Measurements from ENCODE around the gene OGFOD1.

- TF ChIP-seq SOX6 (IDR thresholded peaks at IDR 0.05), result no peak
- no peak for TF ChIP-seq NFATC3 (IDR thresholded peaks at IDR 0.05)
- no peak for TF ChIP-seq IRF9 (tag; IDR thresholded peaks at IDR 0.05)
- no peak for TF ChIP-seq CEBPB (tag; IDR thresholded peaks at IDR 0.05)
- no peak for TF ChIP-seq ATF4 (CRISPR knock-in tag; IDR thresholded peaks at IDR 0.05)
- no peak for TF ChIP-seq ATF6 (CRISPR knock-in tag; IDR thresholded peaks at IDR 0.05)
- TF ChIP-seq CTCF (IDR thresholded peaks at IDR 0.05 in 2 of 3, conservative IDR thresholded peaks at IDR 0.05 in 1 of 3; ENCODE audit: insufficient read depth in 2 of 3, low read depth in 1 of 3, low read length in 3 of 3), result no peak
- no peak for TF ChIP-seq MYNN (IDR thresholded peaks at IDR 0.05)
- TF ChIP-seq MYNN (CRISPR knock-in tag; IDR thresholded peaks at IDR 0.05), result no peak
- no peak for TF ChIP-seq POLR2A (conservative IDR thresholded peaks at IDR 0.05)
- no peak for TF ChIP-seq SFPQ (IDR thresholded peaks at IDR 0.05; ENCODE audit: low read depth, low read length)
- TF ChIP-seq MTA1 (IDR thresholded peaks at IDR 0.05; ENCODE audit: borderline replicate concordance), result no peak
- TF ChIP-seq ZNF24 (IDR thresholded peaks at IDR 0.05), result no peak
Measured at GRCh38 chr16:56525236-56525635, 73.9 kb downstream of the OGFOD1 start.
